MM.1S (cell line): ENCODE measurements around the gene LRFN2.

ENCODE experiments used
- EZH2 ChIP-seq: fragments of 300-600 bp; sonication (generic); optimal IDR thresholded peaks from 2 replicates; pipeline ENCODE3; 2017; ENCODE audit warnings: low read depth, mild to moderate bottlenecking, antibody characterized with exemption, low read length, mixed read lengths
- TF ChIP-seq, protein P1 (sequence below): fragments of 300-600 bp; sonication (generic); IDR thresholded peaks from 2 replicates; pipeline ENCODE4 v1.5.1; 2016; ENCODE audit warnings: antibody characterized with exemption, low read length, mixed read lengths

DNA sequence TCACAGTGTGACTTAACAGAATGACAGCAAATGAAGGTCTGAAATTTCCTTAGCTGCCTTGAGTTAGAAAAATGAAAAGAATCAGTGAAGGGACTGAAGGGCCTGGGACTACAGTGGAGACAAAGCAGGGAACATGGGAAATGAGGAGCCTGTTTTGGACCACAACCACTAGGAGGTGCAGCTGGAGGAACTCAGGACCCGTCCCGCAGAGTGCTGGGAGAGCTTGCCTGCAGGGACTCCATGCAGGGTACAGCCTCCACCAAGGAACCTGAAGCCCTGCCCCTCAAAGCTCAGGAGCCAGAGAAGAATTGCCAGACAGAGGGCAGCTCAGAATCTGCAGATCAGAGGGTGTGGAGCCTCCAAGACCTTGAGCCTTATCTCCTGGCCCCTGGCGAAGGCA lies 50.7 kb downstream of the LRFN2 start:
- TF ChIP-seq EZH2: no peak
- TF ChIP-seq, protein P1, sequence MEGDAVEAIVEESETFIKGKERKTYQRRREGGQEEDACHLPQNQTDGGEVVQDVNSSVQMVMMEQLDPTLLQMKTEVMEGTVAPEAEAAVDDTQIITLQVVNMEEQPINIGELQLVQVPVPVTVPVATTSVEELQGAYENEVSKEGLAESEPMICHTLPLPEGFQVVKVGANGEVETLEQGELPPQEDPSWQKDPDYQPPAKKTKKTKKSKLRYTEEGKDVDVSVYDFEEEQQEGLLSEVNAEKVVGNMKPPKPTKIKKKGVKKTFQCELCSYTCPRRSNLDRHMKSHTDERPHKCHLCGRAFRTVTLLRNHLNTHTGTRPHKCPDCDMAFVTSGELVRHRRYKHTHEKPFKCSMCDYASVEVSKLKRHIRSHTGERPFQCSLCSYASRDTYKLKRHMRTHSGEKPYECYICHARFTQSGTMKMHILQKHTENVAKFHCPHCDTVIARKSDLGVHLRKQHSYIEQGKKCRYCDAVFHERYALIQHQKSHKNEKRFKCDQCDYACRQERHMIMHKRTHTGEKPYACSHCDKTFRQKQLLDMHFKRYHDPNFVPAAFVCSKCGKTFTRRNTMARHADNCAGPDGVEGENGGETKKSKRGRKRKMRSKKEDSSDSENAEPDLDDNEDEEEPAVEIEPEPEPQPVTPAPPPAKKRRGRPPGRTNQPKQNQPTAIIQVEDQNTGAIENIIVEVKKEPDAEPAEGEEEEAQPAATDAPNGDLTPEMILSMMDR: no peak
